Thoracic aorta (tissue), 2 donors: ENCODE data around the gene SEMA4C. TPM values are rescaled to one million over a fixed set of nuclear protein-coding genes. Genes with fewer than 3 reads are reported as not detected.

Experiments
- ATAC-seq: fragments of 150-250 bp; one replicate; pipeline ENCODE4 v1.8.0; 2017; ENCODE audit warnings: low read depth; ENCODE audit not compliant: insufficient number of reproducible peaks, low FRiP score
- DNase-seq: peaks from one replicate; pipeline ENCODE4 v3.0.0-alpha.2; 2020; ENCODE audit warnings: low spot score
- H3K27ac ChIP-seq, 2 donors: fragments of 200-600 bp; sonication (generic); 1 replicate in 1 of 2; 2 replicates in 1 of 2; pipeline ENCODE4 v1.5.1; 2016; ENCODE audit warnings: mild to moderate bottlenecking in 2 of 2, moderate library complexity in 2 of 2
- H3K27me3 ChIP-seq: fragments of 200-600 bp; sonication (generic); replicated peaks from 2 replicates; pipeline ENCODE4 v1.6.0; 2016; ENCODE audit warnings: mild to moderate bottlenecking; ENCODE audit not compliant: insufficient read depth
- H3K36me3 ChIP-seq: fragments of 200-600 bp; sonication (generic); one replicate; pipeline ENCODE4 v1.5.1; 2016
- H3K4me1 ChIP-seq, 2 donors: fragments of 200-600 bp; sonication (generic); 1 replicate in 1 of 2; 2 replicates in 1 of 2; pipeline versions ENCODE4 v1.5.1 to v1.6.0; 2016; ENCODE audit warnings: low read depth in 2 of 2, mild to moderate bottlenecking in 1 of 2; ENCODE audit not compliant: control insufficient read depth in 1 of 2
- H3K4me3 ChIP-seq: fragments of 200-600 bp; sonication (generic); 2 replicates; pipeline ENCODE4 v1.5.1; 2016; ENCODE audit warnings: mild to moderate bottlenecking
- H3K9me3 ChIP-seq: fragments of 200-600 bp; sonication (generic); 2 replicates; pipeline ENCODE4 v1.5.1; 2016
- CTCF ChIP-seq: fragments of 200-600 bp; sonication (generic); IDR thresholded peaks from one replicate; pipeline ENCODE4 v1.5.1; 2019; ENCODE audit warnings: antibody characterized with exemption
- total RNA-seq, 2 donors: library from RNA; depleted of rRNA; stranded (reverse); fragments of >200 nt; gene quantifications; one replicate each; pipeline versions ENCODE4 v1.1.0 to v1.2.3, GENCODE V29; 2016

Gene SEMA4C
- total RNA-seq, 2 donors from 2014 or later, result 44.1 to 66.3 TPM

- peaks cover 35% of the 10 kb centered on the region for H3K36me3 ChIP-seq
- H3K4me3 ChIP-seq, result peak overlapping the region; percentile 97
- H3K9me3 ChIP-seq, result no peaks in the 10 kb centered on the region
- H3K27me3 ChIP-seq, result no peaks in the 10 kb centered on the region
- H3K4me1 ChIP-seq, result peaks cover 29 to 49% of the 10 kb centered on the region in 2 donors
- DNase-seq (peak; percentile 65), ATAC-seq (peak; percentile 77)
- peak; percentile 53 for TF ChIP-seq CTCF
- peak overlapping the region; percentile 97 to 99 for H3K27ac ChIP-seq
These were observed 1.2 kb downstream of the SEMA4C start for GRCh38 chr2:96868555-96869280.

- peaks cover 43% of the 10 kb centered on the region for H3K36me3 ChIP-seq
- peaks cover 22 to 42% of the 10 kb centered on the region in 2 donors for H3K4me1 ChIP-seq
- TF ChIP-seq CTCF, result no peak
- peak overlapping the region; percentile 97 for H3K4me3 ChIP-seq
- H3K27me3 ChIP-seq, result no peaks in the 10 kb centered on the region
- H3K9me3 ChIP-seq, result no peaks in the 10 kb centered on the region
- peak overlapping the region; percentile 97 to 99 for H3K27ac ChIP-seq
- ATAC-seq, result no peak
- DNase-seq, result no peak
These were observed 1.9 kb downstream of the SEMA4C start for GRCh38 chr2:96867756-96868554.

DNA sequence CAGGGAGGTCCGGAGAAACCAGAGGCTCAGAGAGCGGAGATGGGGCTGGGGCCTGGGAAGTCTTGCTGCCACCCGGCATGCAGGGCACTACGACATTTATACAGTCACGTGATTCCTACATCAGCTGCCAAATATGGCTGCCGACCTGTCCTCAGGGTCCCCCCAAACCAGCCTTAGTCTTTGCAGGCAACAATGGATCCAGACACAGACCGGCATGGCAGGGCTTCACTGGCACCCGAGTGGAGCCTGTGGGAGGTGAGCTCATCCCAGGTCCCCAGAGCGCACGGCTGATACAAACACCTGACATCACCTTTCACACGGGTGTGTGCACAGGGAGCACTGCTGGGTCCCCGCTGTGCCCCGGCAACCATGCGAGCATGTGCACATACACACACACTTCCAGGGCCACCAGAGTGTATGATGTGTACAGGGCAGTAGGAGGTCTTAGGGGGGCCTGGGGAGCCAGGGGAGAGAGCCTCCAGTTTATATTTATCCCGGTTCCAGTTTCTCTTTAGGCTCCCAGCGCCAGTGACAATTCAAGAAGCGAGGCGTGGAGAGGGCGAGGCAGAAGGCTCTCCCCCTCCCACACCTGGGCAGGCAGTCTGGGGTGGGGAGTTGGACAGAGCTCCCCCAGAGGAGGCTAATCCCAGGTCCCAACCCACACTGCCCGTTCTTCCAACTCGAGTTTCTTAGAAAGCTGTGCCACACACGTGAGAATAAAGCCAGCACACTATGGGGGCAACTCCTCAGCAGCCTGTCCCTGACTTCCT lies 2.7 kb downstream of the SEMA4C start:
- no peak for TF ChIP-seq CTCF
- no peaks in the 10 kb centered on the region for H3K9me3 ChIP-seq
- peaks cover 22 to 37% of the 10 kb centered on the region in 2 donors for H3K4me1 ChIP-seq
- peak overlapping the region; percentile 97 for H3K4me3 ChIP-seq
- peak overlapping the region; percentile 97 to 99 for H3K27ac ChIP-seq
- no peaks in the 10 kb centered on the region for H3K27me3 ChIP-seq
- peaks cover 44% of the 10 kb centered on the region for H3K36me3 ChIP-seq
- ATAC-seq (no peak), DNase-seq (no peak)

GRCh38 chr2:96866586-96866985 lies 3.3 kb downstream of the SEMA4C start:
- H3K36me3 ChIP-seq, result peaks cover 50% of the 10 kb centered on the region
- H3K27me3 ChIP-seq, result no peaks in the 10 kb centered on the region
- ATAC-seq (no peak), DNase-seq (no peak)
- peak overlapping the region; percentile 97 to 99 for H3K27ac ChIP-seq
- H3K4me1 ChIP-seq, result peaks cover 22 to 37% of the 10 kb centered on the region in 2 donors
- TF ChIP-seq CTCF, result no peak
- H3K4me3 ChIP-seq, result peak overlapping the region; percentile 97
- no peaks in the 10 kb centered on the region for H3K9me3 ChIP-seq
